ENCODE measurements around the gene PARD3.

DNA sequence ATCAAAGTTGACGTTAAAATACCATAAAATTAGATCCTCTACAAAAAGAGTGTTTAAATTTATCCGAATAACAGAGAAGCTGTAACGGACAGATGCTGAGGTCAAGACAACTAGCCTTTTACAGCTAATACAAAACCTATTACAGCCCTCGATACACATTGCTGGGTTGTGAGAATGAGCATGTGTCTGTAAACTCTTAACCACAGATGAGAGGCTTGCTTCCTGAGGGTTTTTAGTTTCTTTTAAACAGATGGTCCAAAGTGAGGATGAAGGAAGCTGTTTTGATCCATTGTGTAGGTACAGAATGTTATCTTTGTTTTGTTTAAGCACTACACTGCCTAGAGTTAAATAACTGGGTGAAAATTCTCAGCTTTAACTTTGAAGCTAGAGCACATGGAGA lies 578.2 kb downstream of the PARD3 start:
- TF ChIP-seq CTCF (IDR thresholded peaks at IDR 0.05) = no peak
- TF ChIP-seq POLR2A (IDR thresholded peaks at IDR 0.05) = no peak
